Fibroblast of lung (primary cell): ENCODE results near the gene SGO2. TPM values are rescaled to one million over a fixed set of nuclear protein-coding genes. Genes with fewer than 3 reads are reported as not detected.
A peak's percentile ranks its signal among the peaks of the same experiment; 100 is the strongest.

Experiments used
- DNase-seq, 2 donors: peaks; one replicate each; pipeline versions ENCODE4 v3.0.0 to v3.0.0-alpha.2; 2010; ENCODE audit warnings: low read depth in 2 of 2
- H2AFZ ChIP-seq: 2 replicates; pipeline ENCODE4 v1.5.1; 2012; ENCODE audit warnings: low read length, control low read depth, inconsistent platforms
- H3K27ac ChIP-seq: 2 replicates; pipeline ENCODE4 v1.5.1; 2011; ENCODE audit warnings: low read length, control low read depth; ENCODE audit not compliant: insufficient read depth
- H3K27me3 ChIP-seq: 2 replicates; pipeline ENCODE4 v1.5.1; 2011; ENCODE audit warnings: mild to moderate bottlenecking, low read length; ENCODE audit not compliant: control insufficient read depth, insufficient read depth
- H3K36me3 ChIP-seq: 2 replicates; pipeline ENCODE4 v1.5.1; 2011; ENCODE audit warnings: low read length; ENCODE audit not compliant: control insufficient read depth, insufficient read depth
- H3K4me1 ChIP-seq: 2 replicates; pipeline ENCODE4 v1.5.1; 2011; ENCODE audit warnings: low read length; ENCODE audit not compliant: control insufficient read depth, insufficient read depth; ENCODE audit errors: extremely low read depth
- H3K4me2 ChIP-seq: 2 replicates; pipeline ENCODE4 v1.5.1; 2011; ENCODE audit warnings: low read length, control low read depth; ENCODE audit not compliant: insufficient read depth; ENCODE audit errors: extremely low read depth
- H3K4me3 ChIP-seq, 4 experiments: fragments of 200-600 bp in 1 of 4; sonication (generic) in 1 of 4; replicated peaks in 1 of 4; 2 replicates each; pipeline ENCODE4 v1.5.1; 2011 to 2016; ENCODE audit warnings: low read length in 4 of 4, low read depth in 3 of 4, mild to moderate bottlenecking in 3 of 4, control low read depth in 2 of 4, inconsistent platforms in 1 of 4, mixed read lengths in 1 of 4; ENCODE audit not compliant: insufficient read depth in 1 of 4; ENCODE audit errors: control extremely low read depth in 1 of 4
- H3K79me2 ChIP-seq: 2 replicates; pipeline ENCODE4 v1.5.1; 2012; ENCODE audit warnings: mild to moderate bottlenecking, low read length, inconsistent platforms; ENCODE audit not compliant: control insufficient read depth, insufficient read depth
- H3K9ac ChIP-seq: 2 replicates; pipeline ENCODE4 v1.5.1; 2011; ENCODE audit warnings: mild to moderate bottlenecking, low read length, control low read depth; ENCODE audit not compliant: insufficient read depth
- H3K9me3 ChIP-seq: 2 replicates; pipeline ENCODE4 v1.5.1; 2012; ENCODE audit warnings: low read depth, low read length; ENCODE audit not compliant: control insufficient read depth, insufficient read depth
- H4K20me1 ChIP-seq: 2 replicates; pipeline ENCODE4 v1.5.1; 2011; ENCODE audit warnings: low read length; ENCODE audit not compliant: control insufficient read depth, insufficient read depth; ENCODE audit errors: extremely low read depth
- EZH2 ChIP-seq: IDR thresholded peaks from 2 replicates; pipeline ENCODE4 v1.5.1; 2012; ENCODE audit warnings: low read length, control low read depth, mild to moderate bottlenecking; ENCODE audit errors: missing control alignments
- polyA plus RNA-seq, 2 donors: library from polyadenylated mRNA; depleted of rRNA in 1 of 2; stranded (reverse) in 1 of 2; unstranded in 1 of 2; fragments of >200 nt; gene quantifications; 2 replicates each; pipeline ENCODE4 v1.2.1, GENCODE V29; 2011 to 2012; ENCODE audit warnings: missing spikeins in 1 of 2
- total RNA-seq: library from RNA; depleted of rRNA; stranded (reverse); fragments of >200 nt; gene quantifications from 2 replicates; pipeline ENCODE4 v1.2.1, GENCODE V29; 2014
- TF ChIP-seq, protein P1 (sequence below), 2 donors: IDR thresholded peaks in 1 of 2; conservative IDR thresholded peaks in 1 of 2; 1 replicate in 1 of 2; 2 replicates in 1 of 2; pipeline ENCODE4 v1.5.1; 2011 to 2012; ENCODE audit warnings: low read length in 2 of 2, control low read depth in 1 of 2, inconsistent platforms in 1 of 2, low read depth in 1 of 2, mild to moderate bottlenecking in 1 of 2

The SGO2 gene
- total and polyA plus RNA-seq, 2 donors (not counting 1 experiment from before 2014, with no cell fraction given) = 5.4 to 6.9 TPM

DNA sequence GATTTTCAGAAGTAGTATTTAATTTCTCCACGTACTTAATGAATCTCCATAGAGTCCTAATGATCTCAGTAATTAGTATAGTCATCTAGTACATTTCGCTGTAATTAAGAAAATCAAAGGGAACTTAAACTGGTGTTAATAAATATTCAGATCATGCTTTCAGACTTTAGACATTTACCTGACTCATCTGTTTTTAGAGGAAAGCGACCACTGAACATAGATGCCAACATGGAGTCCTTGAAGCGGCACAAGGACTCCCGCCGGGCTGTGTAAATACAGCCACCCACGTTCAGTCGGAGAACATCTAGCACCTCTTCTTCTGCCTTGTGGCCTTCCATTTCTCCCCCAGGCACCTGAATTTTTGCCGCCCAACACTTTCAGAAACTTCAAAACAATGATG, 19.3 kb upstream of the SGO2 start:
- TF ChIP-seq, protein P1, sequence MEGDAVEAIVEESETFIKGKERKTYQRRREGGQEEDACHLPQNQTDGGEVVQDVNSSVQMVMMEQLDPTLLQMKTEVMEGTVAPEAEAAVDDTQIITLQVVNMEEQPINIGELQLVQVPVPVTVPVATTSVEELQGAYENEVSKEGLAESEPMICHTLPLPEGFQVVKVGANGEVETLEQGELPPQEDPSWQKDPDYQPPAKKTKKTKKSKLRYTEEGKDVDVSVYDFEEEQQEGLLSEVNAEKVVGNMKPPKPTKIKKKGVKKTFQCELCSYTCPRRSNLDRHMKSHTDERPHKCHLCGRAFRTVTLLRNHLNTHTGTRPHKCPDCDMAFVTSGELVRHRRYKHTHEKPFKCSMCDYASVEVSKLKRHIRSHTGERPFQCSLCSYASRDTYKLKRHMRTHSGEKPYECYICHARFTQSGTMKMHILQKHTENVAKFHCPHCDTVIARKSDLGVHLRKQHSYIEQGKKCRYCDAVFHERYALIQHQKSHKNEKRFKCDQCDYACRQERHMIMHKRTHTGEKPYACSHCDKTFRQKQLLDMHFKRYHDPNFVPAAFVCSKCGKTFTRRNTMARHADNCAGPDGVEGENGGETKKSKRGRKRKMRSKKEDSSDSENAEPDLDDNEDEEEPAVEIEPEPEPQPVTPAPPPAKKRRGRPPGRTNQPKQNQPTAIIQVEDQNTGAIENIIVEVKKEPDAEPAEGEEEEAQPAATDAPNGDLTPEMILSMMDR (conservative IDR thresholded peaks at IDR 0.05 in 1 of 2, IDR thresholded peaks at IDR 0.05 in 1 of 2; ENCODE audit: low read depth in 1 of 2, low read length in 2 of 2) = no peak
- no peak for TF ChIP-seq EZH2
- peaks cover 3% of the 10 kb centered on the region for H3K79me2 ChIP-seq
- no peak overlapping the region for H3K9ac ChIP-seq
- no peaks in the 10 kb centered on the region for H3K4me1 ChIP-seq
- no peak for DNase-seq
- H3K36me3 ChIP-seq = no peaks in the 10 kb centered on the region
- H2AFZ ChIP-seq = no peak overlapping the region
- no peak overlapping the region for H3K4me2 ChIP-seq
- H3K4me3 ChIP-seq = no peak overlapping the region
- H4K20me1 ChIP-seq = no peaks in the 10 kb centered on the region
- no peaks in the 10 kb centered on the region for H3K27me3 ChIP-seq
- no peak overlapping the region for H3K27ac ChIP-seq
- H3K9me3 ChIP-seq = no peaks in the 10 kb centered on the region

DNA sequence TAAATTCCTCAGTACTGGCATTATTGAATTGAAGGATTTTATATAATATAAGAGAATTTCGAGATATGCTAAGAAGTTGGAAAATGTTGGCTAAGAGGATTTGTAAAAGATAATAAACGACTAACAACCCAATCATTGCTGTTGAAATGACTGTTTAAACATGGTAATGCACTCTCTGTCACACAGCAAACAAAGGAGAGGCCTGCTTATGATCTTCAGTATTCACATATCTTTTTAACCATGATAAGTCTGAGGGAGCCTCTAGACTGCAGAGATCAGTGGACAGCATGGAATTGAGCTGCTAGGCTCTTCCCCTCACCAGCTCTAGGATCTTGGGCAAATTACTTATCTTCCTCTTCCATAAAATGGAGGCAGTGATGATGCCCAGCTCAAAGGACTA, 18.8 kb upstream of the SGO2 start:
- Histone ChIP-seq H3K27me3 (no peaks in the 10 kb centered on the region), H3K4me3 (no peak overlapping the region), H3K4me1 (no peaks in the 10 kb centered on the region), H3K9me3 (no peaks in the 10 kb centered on the region), H4K20me1 (no peaks in the 10 kb centered on the region), H3K36me3 (no peaks in the 10 kb centered on the region), H3K79me2 (peaks cover 3% of the 10 kb centered on the region), H2AFZ (no peak overlapping the region), H3K4me2 (no peak overlapping the region), H3K27ac (no peak overlapping the region), H3K9ac (no peak overlapping the region)
- TF ChIP-seq EZH2 = no peak
- TF ChIP-seq, protein P1 (conservative IDR thresholded peaks at IDR 0.05 in 1 of 2, IDR thresholded peaks at IDR 0.05 in 1 of 2; ENCODE audit: low read depth in 1 of 2, low read length in 2 of 2) = no peak
- no peak for DNase-seq

DNA sequence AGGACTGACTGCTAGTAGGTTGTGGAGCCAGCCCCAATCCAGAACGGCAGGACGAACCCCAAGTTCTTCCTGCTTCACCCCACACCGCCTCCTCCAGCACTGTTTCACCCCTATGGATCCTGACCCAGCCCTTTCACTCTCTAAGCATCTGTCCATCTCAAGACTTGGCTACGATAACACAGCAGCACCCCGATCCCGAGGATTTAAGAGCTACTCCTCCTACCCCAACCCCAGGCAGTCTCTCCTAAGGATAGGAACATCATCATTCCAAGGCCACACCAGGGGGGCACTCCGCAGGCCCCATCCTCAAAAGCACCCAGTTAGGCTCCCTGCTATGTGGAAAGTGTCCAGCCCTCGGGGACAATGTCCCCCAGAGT, 16.8 kb upstream of the SGO2 start:
- Histone ChIP-seq H4K20me1 (no peaks in the 10 kb centered on the region), H3K27ac (peak overlapping the region; percentile 68), H2AFZ (peak overlapping the region; percentile 81), H3K27me3 (peaks cover 10% of the 10 kb centered on the region), H3K9ac (peak overlapping the region; percentile 85), H3K9me3 (no peaks in the 10 kb centered on the region), H3K36me3 (no peaks in the 10 kb centered on the region), H3K79me2 (peaks cover 3% of the 10 kb centered on the region), H3K4me3 (peak overlapping the region; percentile 72 to 92 (median 86)), H3K4me2 (peak overlapping the region; percentile 97), H3K4me1 (no peaks in the 10 kb centered on the region)
- peak in 1 of 2 donors; percentile 18 for DNase-seq
- TF ChIP-seq EZH2 = no peak
- TF ChIP-seq, protein P1 (conservative IDR thresholded peaks at IDR 0.05 in 1 of 2, IDR thresholded peaks at IDR 0.05 in 1 of 2; ENCODE audit: low read depth in 1 of 2, low read length in 2 of 2) = no peak
